ENCODE measurements around the gene SHOC2.

GRCh38 chr10:110873951-110874350 is 45.5 kb upstream of the SHOC2 start:
- TF ChIP-seq POLR2A (IDR thresholded peaks at IDR 0.05): no peak
- TF ChIP-seq CTCF (IDR thresholded peaks at IDR 0.05): no peak
- TF ChIP-seq EP300 (IDR thresholded peaks at IDR 0.05): no peak

Data from ovary (tissue), 3 donors.